Astrocyte of the hippocampus (primary cell): Measurements from ENCODE around the gene AUH.
A peak's percentile ranks its signal among the peaks of the same experiment; 100 is the strongest.

Source experiments
- DNase-seq: peaks from one replicate; pipeline ENCODE4 v3.0.0; 2011; ENCODE audit warnings: low read depth, low spot score

The AUH gene

GRCh38 chr9:91191411-91192380, 170.0 kb downstream of the AUH start:
- no peak for DNase-seq

DNA sequence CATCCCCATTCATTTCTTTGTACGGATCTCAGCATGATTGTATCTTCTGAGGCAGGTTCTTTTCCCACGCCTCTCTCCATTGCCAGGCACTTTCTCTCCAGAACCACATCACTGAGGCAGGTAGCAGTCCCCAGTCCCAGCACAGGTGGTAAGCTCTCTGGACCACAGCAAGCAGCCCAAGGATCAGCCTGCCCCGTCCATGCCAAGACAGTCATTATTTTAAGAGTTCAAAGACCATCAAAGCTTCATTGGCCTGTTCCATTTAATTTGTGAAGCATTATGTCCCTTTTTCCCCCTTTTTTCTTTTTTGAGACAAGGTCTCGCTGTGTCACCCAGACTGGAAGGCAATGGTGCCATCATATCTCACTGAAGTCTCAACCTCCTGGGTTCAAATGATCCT, 171.7 kb downstream of the AUH start:
- DNase-seq, result no peak

DNA sequence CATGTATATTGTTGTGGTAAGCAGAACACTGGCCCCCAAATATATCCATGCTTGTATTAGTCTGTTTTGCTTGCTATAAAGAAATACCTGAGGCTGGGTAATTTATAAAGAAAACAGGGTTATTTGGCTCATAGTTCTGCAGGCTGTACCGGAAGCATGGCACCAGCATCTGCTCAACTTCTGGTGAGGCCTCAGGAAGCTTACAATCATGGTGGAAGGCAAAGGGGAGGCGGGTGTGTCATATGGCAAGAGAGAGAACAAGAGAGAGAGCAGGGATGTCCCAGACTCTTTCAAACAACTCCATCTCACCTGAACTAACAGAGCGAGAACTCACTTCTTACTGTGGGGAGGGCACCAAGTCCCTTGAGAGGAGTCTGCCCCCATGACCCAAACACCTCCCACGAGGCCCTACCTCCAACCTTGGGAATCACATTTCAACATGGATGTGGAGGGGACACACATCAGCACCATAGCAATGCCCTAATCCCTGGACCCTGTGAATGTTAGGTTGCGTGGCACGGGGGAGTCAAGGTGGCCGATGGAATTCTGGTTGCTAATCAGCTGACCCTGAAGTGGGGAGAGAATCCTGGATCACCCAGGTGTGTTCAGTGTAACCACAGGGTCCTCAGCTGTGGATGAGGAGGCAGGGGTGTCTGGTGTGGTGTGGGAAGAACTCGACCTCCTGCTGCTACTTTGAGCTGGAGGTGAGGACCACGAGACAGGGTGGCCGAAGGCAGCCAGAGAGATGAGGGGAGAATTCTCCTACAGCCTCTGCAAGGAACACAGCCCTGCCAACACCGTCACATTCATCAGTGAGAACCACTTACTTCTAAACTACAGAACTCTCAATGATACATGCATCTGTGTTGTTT, 172.8 kb downstream of the AUH start:
- DNase-seq, result no peak

DNA sequence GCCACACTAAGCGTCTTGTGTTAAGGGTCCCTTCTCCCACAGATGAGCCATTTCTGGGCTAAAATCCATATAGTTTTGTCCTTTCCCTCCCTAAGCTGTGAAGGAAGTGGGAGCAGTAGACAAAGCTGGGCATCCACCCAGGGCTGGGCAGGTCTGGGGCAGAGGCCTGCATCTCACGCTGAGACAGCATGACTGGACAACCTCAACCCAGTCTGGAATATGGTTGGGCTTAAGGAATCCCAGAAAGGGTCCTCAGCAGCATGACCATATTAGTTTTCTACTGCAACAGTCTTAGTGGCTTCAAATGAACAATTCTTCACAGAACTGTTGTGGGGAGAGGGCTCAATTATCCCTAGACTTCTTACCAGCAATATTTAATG, 173.8 kb downstream of the AUH start:
- DNase-seq, result peak; percentile 79

DNA sequence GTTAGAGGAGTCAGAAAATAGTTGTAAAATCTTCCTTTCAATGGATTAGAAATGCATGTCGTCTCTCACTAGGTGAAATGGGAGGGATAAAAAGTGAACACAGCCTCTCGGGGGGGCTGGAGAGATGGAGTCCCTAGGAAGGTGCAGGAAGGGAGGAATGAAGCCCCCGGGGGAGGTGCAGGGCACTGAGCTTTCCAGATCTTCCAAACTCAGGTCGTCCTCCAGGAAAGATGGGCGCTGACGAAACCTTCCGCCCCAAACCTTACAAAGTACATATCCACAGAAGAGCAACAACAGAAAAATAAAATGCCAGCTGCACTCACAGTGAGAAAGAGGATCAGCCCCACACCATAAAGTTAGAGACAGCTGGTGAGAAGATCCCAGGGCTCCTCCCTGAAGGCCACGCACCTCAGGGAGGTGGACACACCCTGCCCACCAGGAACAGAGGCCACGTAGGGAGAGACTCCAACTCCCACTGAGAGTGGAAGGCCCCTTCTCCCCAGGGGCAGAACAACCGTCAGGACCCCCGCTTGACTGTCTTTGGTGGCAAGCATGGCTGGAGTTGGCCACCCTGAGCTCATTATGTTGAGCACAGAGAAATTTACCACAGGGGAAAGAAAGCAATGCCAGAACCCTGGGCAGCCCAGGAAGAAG, 174.3 kb downstream of the AUH start:
- no peak for DNase-seq

GRCh38 chr9:91186632-91187108, 175.0 kb downstream of the AUH start:
- no peak for DNase-seq

GRCh38 chr9:91185193-91185886, 176.4 kb downstream of the AUH start:
- DNase-seq, result no peak

- DNase-seq, result no peak
Measured at GRCh38 chr9:91182429-91183225, 179.1 kb downstream of the AUH start.

DNA sequence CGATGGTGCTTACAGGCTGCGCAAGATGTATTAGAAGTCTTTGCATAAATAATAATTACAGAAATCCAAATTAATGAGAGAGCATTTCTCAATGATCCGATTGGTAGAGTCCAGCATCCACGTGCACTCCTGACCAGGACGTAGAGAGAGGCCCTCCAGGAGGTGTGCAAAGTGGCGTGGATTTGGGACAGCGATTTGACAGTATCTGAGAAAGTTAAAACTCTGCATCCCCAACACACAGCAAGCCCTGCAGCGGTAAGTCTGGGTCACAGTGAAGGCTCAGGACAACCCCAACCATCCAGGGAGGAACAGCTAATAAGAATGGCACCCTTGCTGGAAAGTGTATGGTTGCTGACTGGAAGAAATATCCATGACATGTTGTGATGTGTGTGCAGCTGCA, 180.2 kb downstream of the AUH start:
- no peak for DNase-seq

- DNase-seq, result no peak
Measured at GRCh38 chr9:91180930-91181268, 180.8 kb downstream of the AUH start.

DNA sequence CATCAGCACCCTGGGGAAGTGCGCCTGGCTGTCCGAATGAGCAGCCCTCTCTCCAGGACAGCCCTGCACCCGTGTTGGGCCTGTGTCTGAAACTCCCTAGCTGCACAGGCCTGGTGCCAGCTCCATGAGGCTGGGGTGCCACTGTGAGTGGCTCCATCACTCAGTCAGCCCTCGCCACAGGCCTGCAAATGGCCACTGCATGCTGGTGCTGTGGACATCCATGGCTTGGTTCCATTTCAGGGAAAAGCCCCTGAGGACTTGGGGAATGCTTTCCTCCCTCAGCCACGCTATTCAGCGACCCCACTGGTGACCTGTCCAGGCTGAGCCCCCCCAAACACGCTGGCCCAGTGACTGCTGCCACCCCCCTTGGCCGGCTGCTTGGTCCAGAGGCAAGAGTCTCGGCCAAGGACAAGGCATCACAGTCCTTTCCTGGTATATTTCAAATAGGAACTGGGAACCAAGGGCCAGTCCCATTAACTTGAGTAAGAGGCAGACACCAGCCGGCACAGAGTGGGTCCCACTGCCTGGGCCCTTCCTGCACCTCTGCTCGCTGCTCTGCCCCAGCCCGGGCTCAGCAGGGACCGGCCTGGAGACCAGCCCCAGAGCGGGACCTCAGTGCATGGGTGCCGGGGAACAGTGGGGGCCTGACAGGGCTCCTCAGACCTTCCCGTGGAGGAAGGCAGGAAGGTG, 181.3 kb downstream of the AUH start:
- no peak for DNase-seq

GRCh38 chr9:91179237-91180138, 182.2 kb downstream of the AUH start:
- DNase-seq, result peak; percentile 47

GRCh38 chr9:91178281-91179236, 183.2 kb downstream of the AUH start:
- no peak for DNase-seq

- peak; percentile 78 for DNase-seq
Measured at GRCh38 chr9:91177661-91178280, 183.9 kb downstream of the AUH start.

GRCh38 chr9:91177081-91177480, 184.6 kb downstream of the AUH start:
- no peak for DNase-seq

DNA sequence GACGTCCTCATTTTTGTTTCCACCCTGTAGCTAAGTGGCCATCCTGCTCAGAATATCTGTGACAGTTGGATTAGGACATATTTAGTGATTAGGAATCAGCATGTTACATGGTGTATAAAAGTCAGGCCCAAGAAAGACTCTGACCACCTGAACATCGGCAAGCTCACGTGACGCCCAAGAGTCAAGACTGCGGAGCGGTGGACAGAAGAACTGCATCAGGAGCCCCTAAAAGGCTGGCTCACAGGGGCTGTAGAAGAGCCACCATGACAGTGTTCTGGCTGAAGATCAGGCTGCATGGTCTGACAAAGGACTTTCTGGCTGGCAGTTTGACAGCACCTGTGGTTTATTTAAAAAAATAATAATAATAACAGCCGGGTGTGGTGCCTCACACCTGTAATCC, 185.3 kb downstream of the AUH start:
- DNase-seq, result no peak

DNA sequence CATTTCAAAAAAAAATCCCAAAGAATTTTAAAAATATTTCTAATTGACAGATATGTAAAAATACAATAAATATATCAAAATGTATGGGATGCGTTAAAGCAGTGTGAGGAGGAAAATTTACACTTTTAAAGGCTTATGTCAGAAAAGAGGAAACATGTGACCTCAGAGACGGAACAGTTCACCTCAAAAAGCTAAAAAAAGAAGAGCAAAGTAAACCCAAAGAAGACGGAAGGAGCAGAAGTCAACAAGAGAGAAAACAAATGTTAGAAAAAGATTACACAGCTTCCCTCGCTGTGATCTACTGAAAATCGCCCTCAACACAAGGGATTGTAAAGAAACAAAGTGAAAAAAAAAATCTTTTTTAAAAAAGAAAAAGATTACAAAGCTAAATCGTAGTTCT, 186.9 kb downstream of the AUH start:
- DNase-seq, result no peak
